Progenitor cell of endocrine pancreas (in vitro differentiated cells): Measurements from ENCODE around the gene DRC1. TPM values are rescaled to one million over a fixed set of nuclear protein-coding genes. Genes with fewer than 3 reads are reported as not detected.

Experiments
- DNase-seq: peaks from one replicate; pipeline ENCODE4 v3.0.0; 2021; ENCODE audit warnings: low spot score; ENCODE audit not compliant: unreplicated experiment
- H3K27ac Mint-ChIP-seq: 2 replicates; pipeline ENCODE4 v1.8.0; 2021; ENCODE audit warnings: mild to moderate bottlenecking, moderate library complexity, mixed read lengths
- H3K27me3 Mint-ChIP-seq: 2 replicates; pipeline ENCODE4 v1.8.0; 2021; ENCODE audit warnings: mixed read lengths
- H3K36me3 Mint-ChIP-seq: 2 replicates; pipeline ENCODE4 v1.8.0; 2022; ENCODE audit warnings: mixed read lengths; ENCODE audit not compliant: insufficient read depth
- H3K4me1 Mint-ChIP-seq: 2 replicates; pipeline ENCODE4 v1.8.0; 2021; ENCODE audit warnings: low read depth, mixed read lengths
- H3K4me3 Mint-ChIP-seq: 2 replicates; pipeline ENCODE4 v1.8.0; 2021; ENCODE audit warnings: low read depth, mild to moderate bottlenecking, moderate library complexity, mixed read lengths
- H3K9me3 Mint-ChIP-seq: 2 replicates; pipeline ENCODE4 v1.8.0; 2021; ENCODE audit warnings: low read depth, mixed read lengths
- CTCF ChIP-seq: fragments of 200-600 bp; sonication (generic); IDR thresholded peaks from one replicate; pipeline ENCODE4 v1.5.0; 2021; ENCODE audit warnings: antibody characterized with exemption, mild to moderate bottlenecking; ENCODE audit not compliant: unreplicated experiment
- total RNA-seq: library from RNA; stranded (reverse); gene quantifications from 2 replicates; pipeline ENCODE4 v1.2.1, GENCODE V29; 2021

DRC1 gene
- total RNA-seq, 1 donor from 2014 or later, result 0.57 TPM

- Mint-ChIP-seq H3K4me3 (no peak overlapping the region), H3K9me3 (peaks cover 7% of the 10 kb centered on the region), H3K36me3 (no peaks in the 10 kb centered on the region), H3K27me3 (no peaks in the 10 kb centered on the region), H3K27ac (no peak overlapping the region), H3K4me1 (no peaks in the 10 kb centered on the region)
- DNase-seq, result no peak
- no peak for TF ChIP-seq CTCF
Observed at GRCh38 chr2:26469955-26470354, 68.2 kb downstream of the DRC1 start.

DNA sequence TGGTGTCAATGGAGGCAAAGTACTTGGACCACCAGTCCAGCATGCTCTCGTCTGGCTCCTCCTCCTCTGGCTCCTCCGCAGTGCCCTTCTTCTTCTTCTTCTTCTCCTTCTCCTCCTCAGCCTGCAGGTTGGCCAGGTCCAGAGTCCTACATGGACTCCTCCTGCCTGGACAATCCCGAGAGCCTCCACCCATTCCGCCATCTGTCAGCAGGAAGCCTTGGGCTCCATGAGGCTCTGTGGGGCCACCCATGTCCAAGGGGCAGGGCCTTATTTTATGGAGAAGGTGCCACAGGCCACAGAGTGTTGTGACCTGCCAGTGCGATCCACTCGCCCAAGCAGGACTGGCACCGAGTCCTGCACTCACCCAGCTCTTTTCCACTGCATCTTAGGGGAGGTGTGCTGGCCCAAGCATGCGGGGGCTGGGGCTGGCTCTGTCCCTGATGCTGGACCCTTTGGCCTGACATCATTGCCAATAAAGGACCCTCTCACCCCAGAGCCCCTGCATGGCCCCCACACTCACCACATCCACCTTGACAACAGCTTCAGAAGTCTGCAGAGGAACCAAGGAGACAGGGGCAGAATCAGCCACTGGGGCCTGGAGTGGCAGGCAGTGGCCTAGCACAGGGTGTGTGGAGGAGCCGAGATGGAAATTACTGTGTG is 69.0 kb downstream of the DRC1 start:
- TF ChIP-seq CTCF, result no peak
- Mint-ChIP-seq H3K4me3 (no peak overlapping the region), H3K4me1 (no peaks in the 10 kb centered on the region), H3K27me3 (no peaks in the 10 kb centered on the region), H3K27ac (no peak overlapping the region), H3K36me3 (no peaks in the 10 kb centered on the region), H3K9me3 (peaks cover 7% of the 10 kb centered on the region)
- no peak for DNase-seq

GRCh38 chr2:26471289-26471688 is 69.6 kb downstream of the DRC1 start:
- H3K27ac Mint-ChIP-seq, result no peak overlapping the region
- H3K9me3 Mint-ChIP-seq, result peaks cover 7% of the 10 kb centered on the region
- H3K27me3 Mint-ChIP-seq, result no peaks in the 10 kb centered on the region
- TF ChIP-seq CTCF, result no peak
- H3K4me3 Mint-ChIP-seq, result no peak overlapping the region
- H3K4me1 Mint-ChIP-seq, result no peaks in the 10 kb centered on the region
- no peak for DNase-seq
- no peaks in the 10 kb centered on the region for H3K36me3 Mint-ChIP-seq

GRCh38 chr2:26471766-26472706 is 70.3 kb downstream of the DRC1 start:
- Mint-ChIP-seq H3K9me3 (peaks cover 7% of the 10 kb centered on the region), H3K4me3 (no peak overlapping the region), H3K27me3 (no peaks in the 10 kb centered on the region), H3K36me3 (no peaks in the 10 kb centered on the region), H3K27ac (no peak overlapping the region), H3K4me1 (no peaks in the 10 kb centered on the region)
- peak; percentile 9 for TF ChIP-seq CTCF
- no peak for DNase-seq

GRCh38 chr2:26472821-26473655 is 71.3 kb downstream of the DRC1 start:
- H3K4me1 Mint-ChIP-seq, result no peaks in the 10 kb centered on the region
- peaks cover 3% of the 10 kb centered on the region for H3K27me3 Mint-ChIP-seq
- peaks cover 7% of the 10 kb centered on the region for H3K9me3 Mint-ChIP-seq
- no peak for TF ChIP-seq CTCF
- H3K4me3 Mint-ChIP-seq, result no peak overlapping the region
- DNase-seq, result no peak
- H3K36me3 Mint-ChIP-seq, result no peaks in the 10 kb centered on the region
- H3K27ac Mint-ChIP-seq, result no peak overlapping the region
